Measurements from ENCODE around the gene VMAC. TPM values are rescaled to one million over a fixed set of nuclear protein-coding genes. Genes with fewer than 3 reads are reported as not detected.

The VMAC gene
- total and polyA plus RNA-seq, 9 of the 15 experiments (the other 6 are each of a cell fraction or from before 2014, with no cell fraction given): 0.03 to 3.4 (median 1.1) TPM

DNA sequence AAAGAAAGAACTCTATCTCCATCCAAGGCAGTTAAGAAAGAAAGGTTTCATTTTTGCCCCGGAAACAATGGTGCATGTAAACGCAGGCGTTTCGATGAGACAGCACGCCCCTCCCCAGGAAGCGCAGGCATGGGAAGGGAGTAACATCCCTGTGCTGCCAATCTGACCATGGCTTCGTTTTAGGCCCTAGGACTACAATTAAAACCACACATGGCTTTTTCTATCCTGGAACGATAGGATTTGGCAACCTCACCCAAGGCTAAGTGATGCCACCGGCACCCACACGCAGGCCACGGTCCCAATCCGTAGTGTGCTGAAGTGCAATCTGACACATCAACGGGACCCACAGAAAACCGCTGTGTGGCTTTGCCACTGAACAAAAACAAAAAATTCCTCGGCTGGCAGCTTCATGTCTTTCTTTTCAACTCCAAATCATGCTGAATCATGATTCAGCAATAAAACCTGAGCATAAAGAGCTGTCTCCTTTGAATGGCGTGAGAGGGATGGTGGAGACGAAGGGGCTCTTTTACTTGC lies 49.1 kb downstream of the VMAC start:
- ChIA-PET CTCF (ENCODE audit: low intra/inter-chr PET ratio) (no interaction called here), POLR2A (interaction anchor here (0.6 to 4.7 kb wide), 4 partner anchors 10 to 100 kb away, joined by 3 to 41 read pairs (median 4); no protein-coding TSS in a partner anchor)
- DNase-seq (ENCODE audit: extremely low read depth in 1 of 4, low spot score in 3 of 4): peak; percentile 41 to 60 (median 46)
- peak; percentile 69 for FAIRE-seq
- H4K20me1 ChIP-seq (replicated peaks; ENCODE audit: control insufficient read depth, insufficient read depth, low read length): peaks cover 26% of the 10 kb centered on the region; the same call in 1 of the 2 replicates
- no peaks in the 10 kb centered on the region for H3K9me3 ChIP-seq (replicated peaks; ENCODE audit: control insufficient read depth, insufficient read depth, low read depth, low read length)
- H3K27me3 ChIP-seq (ENCODE audit: control insufficient read depth in 2 of 2, insufficient read depth in 2 of 2, low read length in 2 of 2): no peaks in the 10 kb centered on the region
- ATAC-seq: peak; percentile 65
- peaks cover 50% of the 10 kb centered on the region for H3K36me3 ChIP-seq (ENCODE audit: control insufficient read depth, insufficient read depth, low read length)
- H3K9me1 ChIP-seq (ENCODE audit: control insufficient read depth, insufficient read depth, low read length): peaks cover 1% of the 10 kb centered on the region
- H3K79me2 ChIP-seq (ENCODE audit: control insufficient read depth, insufficient read depth, low read length): peaks cover 98% of the 10 kb centered on the region
- in situ Hi-C loops (cut with MboI) (no loop called here), intact Hi-C loops (cut with micrococcal nuclease) (no loop called here)
- H3K4me1 ChIP-seq (replicated peaks in 1 of 2; ENCODE audit: control insufficient read depth in 2 of 2, insufficient read depth in 2 of 2, low read length in 2 of 2): peaks cover 43 to 46% of the 10 kb centered on the region in 2 experiments
- 6% methylated on average over 17 of the region's 17 CpGs for WGBS (ENCODE audit: insufficient coverage, low coverage, missing lambda C conversion rate)
- peak overlapping the region; percentile 18 for H2AFZ ChIP-seq (ENCODE audit: low read depth, low read length)
- H3K4me3 ChIP-seq: peak overlapping the region; percentile 1; the same call in 1 of the 2 replicates
- peak overlapping the region; percentile 65 to 86 for H3K9ac ChIP-seq (ENCODE audit: insufficient read depth in 1 of 2, low read depth in 2 of 2, low read length in 2 of 2)
- H3K27ac ChIP-seq (ENCODE audit: extremely low read depth, low read depth, low read length): peak overlapping the region; percentile 70
- BruUV-seq (replicated peaks): no TSS peak
- H3K4me2 ChIP-seq (ENCODE audit: insufficient read depth, low read length): peak overlapping the region; percentile 71
- TF ChIP-seq, protein P1, sequence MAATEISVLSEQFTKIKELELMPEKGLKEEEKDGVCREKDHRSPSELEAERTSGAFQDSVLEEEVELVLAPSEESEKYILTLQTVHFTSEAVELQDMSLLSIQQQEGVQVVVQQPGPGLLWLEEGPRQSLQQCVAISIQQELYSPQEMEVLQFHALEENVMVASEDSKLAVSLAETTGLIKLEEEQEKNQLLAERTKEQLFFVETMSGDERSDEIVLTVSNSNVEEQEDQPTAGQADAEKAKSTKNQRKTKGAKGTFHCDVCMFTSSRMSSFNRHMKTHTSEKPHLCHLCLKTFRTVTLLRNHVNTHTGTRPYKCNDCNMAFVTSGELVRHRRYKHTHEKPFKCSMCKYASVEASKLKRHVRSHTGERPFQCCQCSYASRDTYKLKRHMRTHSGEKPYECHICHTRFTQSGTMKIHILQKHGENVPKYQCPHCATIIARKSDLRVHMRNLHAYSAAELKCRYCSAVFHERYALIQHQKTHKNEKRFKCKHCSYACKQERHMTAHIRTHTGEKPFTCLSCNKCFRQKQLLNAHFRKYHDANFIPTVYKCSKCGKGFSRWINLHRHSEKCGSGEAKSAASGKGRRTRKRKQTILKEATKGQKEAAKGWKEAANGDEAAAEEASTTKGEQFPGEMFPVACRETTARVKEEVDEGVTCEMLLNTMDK (IDR thresholded peaks at IDR 0.05; ENCODE audit: borderline replicate concordance, insufficient read depth, low read depth, low read length, poor library complexity, severe bottlenecking): no peak
- TF ChIP-seq, protein P2, sequence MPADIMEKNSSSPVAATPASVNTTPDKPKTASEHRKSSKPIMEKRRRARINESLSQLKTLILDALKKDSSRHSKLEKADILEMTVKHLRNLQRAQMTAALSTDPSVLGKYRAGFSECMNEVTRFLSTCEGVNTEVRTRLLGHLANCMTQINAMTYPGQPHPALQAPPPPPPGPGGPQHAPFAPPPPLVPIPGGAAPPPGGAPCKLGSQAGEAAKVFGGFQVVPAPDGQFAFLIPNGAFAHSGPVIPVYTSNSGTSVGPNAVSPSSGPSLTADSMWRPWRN (IDR thresholded peaks at IDR 0.05; ENCODE audit: low read depth): no peak
- TF ChIP-seq SRF (CRISPR knock-in tag; IDR thresholded peaks at IDR 0.05): 0 out of 4 replicates have a peak, but pooled peaks of 1 of the 2 experiments have one; percentile 38
- TF ChIP-seq ZNF217 (CRISPR knock-in tag; IDR thresholded peaks at IDR 0.05): no peak
- 0 out of 2 replicates have a peak, but pooled peaks have one; percentile 45 for TF ChIP-seq SMARCC2 (IDR thresholded peaks at IDR 0.05; ENCODE audit: low read depth)
- TF ChIP-seq, protein P3, sequence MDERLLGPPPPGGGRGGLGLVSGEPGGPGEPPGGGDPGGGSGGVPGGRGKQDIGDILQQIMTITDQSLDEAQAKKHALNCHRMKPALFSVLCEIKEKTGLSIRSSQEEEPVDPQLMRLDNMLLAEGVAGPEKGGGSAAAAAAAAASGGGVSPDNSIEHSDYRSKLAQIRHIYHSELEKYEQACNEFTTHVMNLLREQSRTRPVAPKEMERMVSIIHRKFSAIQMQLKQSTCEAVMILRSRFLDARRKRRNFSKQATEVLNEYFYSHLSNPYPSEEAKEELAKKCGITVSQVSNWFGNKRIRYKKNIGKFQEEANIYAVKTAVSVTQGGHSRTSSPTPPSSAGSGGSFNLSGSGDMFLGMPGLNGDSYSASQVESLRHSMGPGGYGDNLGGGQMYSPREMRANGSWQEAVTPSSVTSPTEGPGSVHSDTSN (CRISPR knock-in tag; IDR thresholded peaks at IDR 0.05; ENCODE audit: low read depth): no peak
- TF ChIP-seq, protein P3 (tag; conservative IDR thresholded peaks at IDR 0.05; ENCODE audit: low read depth): peak; percentile 18; the same call in 1 of the 2 replicates
- peak in 1 of 2 experiments; percentile 21; a peak in 1 of 4 replicates for TF ChIP-seq MAZ (CRISPR knock-in tag; conservative IDR thresholded peaks at IDR 0.05 in 1 of 2, IDR thresholded peaks at IDR 0.05 in 1 of 2)
- TF ChIP-seq CHD1 (IDR thresholded peaks at IDR 0.05; ENCODE audit: low read length): peak; percentile 31
- peak; percentile 61 for TF ChIP-seq SMAD4 (CRISPR knock-in tag; conservative IDR thresholded peaks at IDR 0.05)
- TF ChIP-seq ARID1B (IDR thresholded peaks at IDR 0.05): 0 out of 2 replicates have a peak, but pooled peaks have one; percentile 37
- TF ChIP-seq ZNF24 (IDR thresholded peaks at IDR 0.05): peak; percentile 64; the same call in 1 of the 2 replicates
- peak; percentile 98 for TF ChIP-seq MAFG (tag; conservative IDR thresholded peaks at IDR 0.05)
- TF ChIP-seq SMAD3 (CRISPR knock-in tag; conservative IDR thresholded peaks at IDR 0.05): 0 out of 2 replicates have a peak, but pooled peaks have one; percentile 12
- peak; percentile 83 for TF ChIP-seq DMBX1 (CRISPR knock-in tag; IDR thresholded peaks at IDR 0.05; ENCODE audit: borderline replicate concordance)
